Measurements from ENCODE around the gene SLC37A2. TPM values are rescaled to one million over a fixed set of nuclear protein-coding genes. Genes with fewer than 3 reads are reported as not detected.

Gene SLC37A2
- total RNA-seq, 1 experiment from 2014 or later = 2.2 TPM

- peaks cover 4% of the 10 kb centered on the region; the same call in 1 of the 2 replicates for H3K27me3 Mint-ChIP-seq (ENCODE audit: low read depth)
- CTCF ChIA-PET = interaction anchor here (0.9 kb wide), 1 partner anchor 11 kb away, joined by 4 read pairs; no protein-coding TSS in a partner anchor
- H3K9me3 Mint-ChIP-seq = peaks cover 35% of the 10 kb centered on the region
- ATAC-seq = no peak
- H3K27ac Mint-ChIP-seq = no peak overlapping the region
- POLR2A ChIA-PET = no interaction called here
- no peak overlapping the region for H3K4me3 Mint-ChIP-seq
- H3K4me1 Mint-ChIP-seq = peaks cover 14% of the 10 kb centered on the region
- DNase-seq (ENCODE audit: low spot score) = no peak
- no peak for TF ChIP-seq CTCF (IDR thresholded peaks at IDR 0.05)
- TF ChIP-seq PREB (CRISPR knock-in tag; IDR thresholded peaks at IDR 0.05; ENCODE audit: borderline replicate concordance) = no peak
- no peak for TF ChIP-seq TP53 (CRISPR knock-in tag; IDR thresholded peaks at IDR 0.05)
- TF ChIP-seq, protein P1, sequence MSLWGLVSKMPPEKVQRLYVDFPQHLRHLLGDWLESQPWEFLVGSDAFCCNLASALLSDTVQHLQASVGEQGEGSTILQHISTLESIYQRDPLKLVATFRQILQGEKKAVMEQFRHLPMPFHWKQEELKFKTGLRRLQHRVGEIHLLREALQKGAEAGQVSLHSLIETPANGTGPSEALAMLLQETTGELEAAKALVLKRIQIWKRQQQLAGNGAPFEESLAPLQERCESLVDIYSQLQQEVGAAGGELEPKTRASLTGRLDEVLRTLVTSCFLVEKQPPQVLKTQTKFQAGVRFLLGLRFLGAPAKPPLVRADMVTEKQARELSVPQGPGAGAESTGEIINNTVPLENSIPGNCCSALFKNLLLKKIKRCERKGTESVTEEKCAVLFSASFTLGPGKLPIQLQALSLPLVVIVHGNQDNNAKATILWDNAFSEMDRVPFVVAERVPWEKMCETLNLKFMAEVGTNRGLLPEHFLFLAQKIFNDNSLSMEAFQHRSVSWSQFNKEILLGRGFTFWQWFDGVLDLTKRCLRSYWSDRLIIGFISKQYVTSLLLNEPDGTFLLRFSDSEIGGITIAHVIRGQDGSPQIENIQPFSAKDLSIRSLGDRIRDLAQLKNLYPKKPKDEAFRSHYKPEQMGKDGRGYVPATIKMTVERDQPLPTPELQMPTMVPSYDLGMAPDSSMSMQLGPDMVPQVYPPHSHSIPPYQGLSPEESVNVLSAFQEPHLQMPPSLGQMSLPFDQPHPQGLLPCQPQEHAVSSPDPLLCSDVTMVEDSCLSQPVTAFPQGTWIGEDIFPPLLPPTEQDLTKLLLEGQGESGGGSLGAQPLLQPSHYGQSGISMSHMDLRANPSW (CRISPR knock-in tag; conservative IDR thresholded peaks at IDR 0.05; ENCODE audit: low read depth) = no peak
- no peak for TF ChIP-seq ATF6 (CRISPR knock-in tag; IDR thresholded peaks at IDR 0.05)
- TF ChIP-seq SMAD3 (CRISPR knock-in tag; IDR thresholded peaks at IDR 0.05; ENCODE audit: borderline replicate concordance) = no peak
- TF ChIP-seq MYBL2 (CRISPR knock-in tag; IDR thresholded peaks at IDR 0.05) = no peak
- TF ChIP-seq GRHL2 (CRISPR knock-in tag; IDR thresholded peaks at IDR 0.05; ENCODE audit: insufficient replicate concordance, severe bottlenecking) = no peak
- TF ChIP-seq TEAD1 (CRISPR knock-in tag; IDR thresholded peaks at IDR 0.05) = no peak
- no peak for TF ChIP-seq HMGA2 (CRISPR knock-in tag; IDR thresholded peaks at IDR 0.05)
- TF ChIP-seq, protein P2, sequence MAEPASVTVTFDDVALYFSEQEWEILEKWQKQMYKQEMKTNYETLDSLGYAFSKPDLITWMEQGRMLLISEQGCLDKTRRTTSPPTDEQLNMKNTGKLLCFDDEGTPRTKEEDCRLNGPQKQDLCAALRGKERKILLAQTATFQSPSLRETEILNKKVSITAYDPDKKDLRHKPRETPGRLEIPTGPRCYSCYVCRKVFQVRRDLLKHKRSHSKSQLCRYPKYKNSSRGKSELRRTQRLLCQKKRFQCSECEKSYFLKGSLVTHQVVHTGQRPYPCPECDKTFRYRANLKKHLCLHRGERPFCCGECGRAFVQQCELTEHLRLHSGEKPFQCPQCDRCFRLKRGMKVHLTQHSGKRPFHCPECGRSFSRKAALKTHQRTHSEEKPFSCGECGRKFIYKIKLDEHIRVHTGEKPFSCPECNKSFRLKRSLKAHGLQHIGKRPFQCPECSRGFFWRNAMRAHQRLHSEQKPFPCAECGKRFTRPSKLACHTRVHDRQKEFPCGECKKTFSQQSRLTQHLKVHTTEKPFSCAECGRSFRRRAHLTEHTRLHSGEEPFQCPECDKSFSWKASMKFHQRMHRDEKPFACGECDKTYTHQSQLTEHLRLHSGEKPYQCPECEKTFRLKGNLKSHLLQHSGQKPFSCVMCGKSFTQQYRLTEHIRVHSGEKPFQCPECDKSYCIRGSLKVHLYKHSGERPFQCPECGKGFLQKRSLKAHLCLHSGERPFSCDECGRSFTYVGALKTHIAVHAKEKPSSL (CRISPR knock-in tag; conservative IDR thresholded peaks at IDR 0.05) = no peak
- TF ChIP-seq JAZF1 (CRISPR knock-in tag; IDR thresholded peaks at IDR 0.05) = no peak
- TF ChIP-seq RORB (CRISPR knock-in tag; IDR thresholded peaks at IDR 0.05) = no peak
- TF ChIP-seq, protein P3, sequence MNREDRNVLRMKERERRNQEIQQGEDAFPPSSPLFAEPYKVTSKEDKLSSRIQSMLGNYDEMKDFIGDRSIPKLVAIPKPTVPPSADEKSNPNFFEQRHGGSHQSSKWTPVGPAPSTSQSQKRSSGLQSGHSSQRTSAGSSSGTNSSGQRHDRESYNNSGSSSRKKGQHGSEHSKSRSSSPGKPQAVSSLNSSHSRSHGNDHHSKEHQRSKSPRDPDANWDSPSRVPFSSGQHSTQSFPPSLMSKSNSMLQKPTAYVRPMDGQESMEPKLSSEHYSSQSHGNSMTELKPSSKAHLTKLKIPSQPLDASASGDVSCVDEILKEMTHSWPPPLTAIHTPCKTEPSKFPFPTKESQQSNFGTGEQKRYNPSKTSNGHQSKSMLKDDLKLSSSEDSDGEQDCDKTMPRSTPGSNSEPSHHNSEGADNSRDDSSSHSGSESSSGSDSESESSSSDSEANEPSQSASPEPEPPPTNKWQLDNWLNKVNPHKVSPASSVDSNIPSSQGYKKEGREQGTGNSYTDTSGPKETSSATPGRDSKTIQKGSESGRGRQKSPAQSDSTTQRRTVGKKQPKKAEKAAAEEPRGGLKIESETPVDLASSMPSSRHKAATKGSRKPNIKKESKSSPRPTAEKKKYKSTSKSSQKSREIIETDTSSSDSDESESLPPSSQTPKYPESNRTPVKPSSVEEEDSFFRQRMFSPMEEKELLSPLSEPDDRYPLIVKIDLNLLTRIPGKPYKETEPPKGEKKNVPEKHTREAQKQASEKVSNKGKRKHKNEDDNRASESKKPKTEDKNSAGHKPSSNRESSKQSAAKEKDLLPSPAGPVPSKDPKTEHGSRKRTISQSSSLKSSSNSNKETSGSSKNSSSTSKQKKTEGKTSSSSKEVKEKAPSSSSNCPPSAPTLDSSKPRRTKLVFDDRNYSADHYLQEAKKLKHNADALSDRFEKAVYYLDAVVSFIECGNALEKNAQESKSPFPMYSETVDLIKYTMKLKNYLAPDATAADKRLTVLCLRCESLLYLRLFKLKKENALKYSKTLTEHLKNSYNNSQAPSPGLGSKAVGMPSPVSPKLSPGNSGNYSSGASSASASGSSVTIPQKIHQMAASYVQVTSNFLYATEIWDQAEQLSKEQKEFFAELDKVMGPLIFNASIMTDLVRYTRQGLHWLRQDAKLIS (CRISPR knock-in tag; IDR thresholded peaks at IDR 0.05; ENCODE audit: borderline replicate concordance) = no peak
- no peak for TF ChIP-seq NFE2L1 (CRISPR knock-in tag; IDR thresholded peaks at IDR 0.05)
- H3K36me3 Mint-ChIP-seq = peaks cover 42% of the 10 kb centered on the region
Measured at GRCh38 chr11:125102510-125102909, 39.4 kb downstream of the SLC37A2 start.

Measured in WTC11 (cell line).